ENCODE results near the gene ROR1. TPM values are rescaled to one million over a fixed set of nuclear protein-coding genes. Genes with fewer than 3 reads are reported as not detected.

ROR1 gene
- total RNA-seq, 1 donor from 2014 or later = 30.3 TPM

DNA sequence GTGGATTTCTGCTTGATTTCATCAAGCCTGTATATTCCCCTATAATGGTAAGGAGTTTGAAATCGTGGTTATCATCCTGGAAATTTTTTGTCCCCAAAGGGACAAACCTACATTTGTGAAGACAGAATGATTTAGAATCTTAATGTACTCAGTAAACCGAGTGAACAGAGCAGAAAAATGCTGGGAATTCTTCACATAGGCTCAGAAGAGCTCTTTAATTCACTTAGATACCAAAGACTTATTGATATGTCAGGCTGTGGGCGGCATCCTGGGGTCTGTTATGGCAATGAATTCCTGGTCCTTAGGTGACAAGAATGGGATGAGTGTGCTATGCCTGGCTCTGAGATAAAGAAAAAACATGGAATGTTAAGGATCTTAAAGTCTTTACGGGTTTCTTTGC, 74.9 kb downstream of the ROR1 start:
- Mint-ChIP-seq H3K36me3 (no peaks in the 10 kb centered on the region), H3K4me1 (peaks cover 92% of the 10 kb centered on the region), H3K9me3 (no peaks in the 10 kb centered on the region), H3K4me3 (no peak overlapping the region), H3K27ac (peak overlapping the region; percentile 80), H3K27me3 (ENCODE audit: insufficient read depth, low read depth) (peaks cover 3% of the 10 kb centered on the region)
- peaks cover 33% of the 10 kb centered on the region for H3F3A ChIP-seq (ENCODE audit: low read depth)
- H3K9ac ChIP-seq = no peak overlapping the region
- H3K27ac ChIP-seq = peak overlapping the region; percentile 53
- DNase-seq (ENCODE audit: low spot score) = peak; percentile 42
- no peak overlapping the region for H2AFZ ChIP-seq (replicated peaks)
- H3K4me3 ChIP-seq = no peak overlapping the region
- H3K4me1 ChIP-seq = peaks cover 85% of the 10 kb centered on the region
- H3K27me3 ChIP-seq = no peaks in the 10 kb centered on the region
- peaks cover 35% of the 10 kb centered on the region for H4K20me1 ChIP-seq (ENCODE audit: low read depth)
- H3K9me3 ChIP-seq (ENCODE audit: low read depth) = no peaks in the 10 kb centered on the region
- H3K36me3 ChIP-seq = no peaks in the 10 kb centered on the region
- H3K79me2 ChIP-seq (ENCODE audit: low read depth) = peaks cover 100% of the 10 kb centered on the region
- TF ChIP-seq, protein P1, sequence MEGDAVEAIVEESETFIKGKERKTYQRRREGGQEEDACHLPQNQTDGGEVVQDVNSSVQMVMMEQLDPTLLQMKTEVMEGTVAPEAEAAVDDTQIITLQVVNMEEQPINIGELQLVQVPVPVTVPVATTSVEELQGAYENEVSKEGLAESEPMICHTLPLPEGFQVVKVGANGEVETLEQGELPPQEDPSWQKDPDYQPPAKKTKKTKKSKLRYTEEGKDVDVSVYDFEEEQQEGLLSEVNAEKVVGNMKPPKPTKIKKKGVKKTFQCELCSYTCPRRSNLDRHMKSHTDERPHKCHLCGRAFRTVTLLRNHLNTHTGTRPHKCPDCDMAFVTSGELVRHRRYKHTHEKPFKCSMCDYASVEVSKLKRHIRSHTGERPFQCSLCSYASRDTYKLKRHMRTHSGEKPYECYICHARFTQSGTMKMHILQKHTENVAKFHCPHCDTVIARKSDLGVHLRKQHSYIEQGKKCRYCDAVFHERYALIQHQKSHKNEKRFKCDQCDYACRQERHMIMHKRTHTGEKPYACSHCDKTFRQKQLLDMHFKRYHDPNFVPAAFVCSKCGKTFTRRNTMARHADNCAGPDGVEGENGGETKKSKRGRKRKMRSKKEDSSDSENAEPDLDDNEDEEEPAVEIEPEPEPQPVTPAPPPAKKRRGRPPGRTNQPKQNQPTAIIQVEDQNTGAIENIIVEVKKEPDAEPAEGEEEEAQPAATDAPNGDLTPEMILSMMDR (IDR thresholded peaks at IDR 0.05) = no peak
- TF ChIP-seq EZH2 (IDR thresholded peaks at IDR 0.05) (no peak), EZH2phosphoT487 (IDR thresholded peaks at IDR 0.05) (no peak)
- H3K4me2 ChIP-seq = peak overlapping the region; percentile 43

DNA sequence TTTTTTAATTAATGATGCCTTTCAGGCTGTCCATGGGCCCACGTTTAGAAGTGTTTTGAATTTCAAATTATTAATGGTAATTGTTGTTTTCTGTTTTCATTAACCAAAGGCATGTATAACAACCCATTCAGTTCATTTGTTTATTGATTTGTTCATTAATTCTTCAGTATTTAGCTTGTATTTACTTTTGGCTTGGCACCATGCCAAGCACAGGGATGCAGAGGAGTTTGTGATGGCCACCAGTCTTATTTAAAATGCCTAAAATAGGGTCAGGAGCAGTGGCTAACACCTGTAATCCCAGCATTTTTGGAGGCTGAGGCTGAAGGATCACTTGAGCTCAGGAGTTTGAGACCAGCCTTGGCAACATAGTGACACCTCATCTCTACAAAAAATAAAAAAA, 75.3 kb downstream of the ROR1 start:
- no peaks in the 10 kb centered on the region for H3K9me3 Mint-ChIP-seq
- no peak for DNase-seq (ENCODE audit: low spot score)
- peaks cover 85% of the 10 kb centered on the region for H3K4me1 ChIP-seq
- H3K4me1 Mint-ChIP-seq = peaks cover 89% of the 10 kb centered on the region
- H3K27me3 ChIP-seq = no peaks in the 10 kb centered on the region
- no peak overlapping the region for H3K4me3 Mint-ChIP-seq
- H3K9ac ChIP-seq = no peak overlapping the region
- H3K27ac Mint-ChIP-seq = peak overlapping the region; percentile 80
- no peaks in the 10 kb centered on the region for H3K36me3 Mint-ChIP-seq
- H3K4me3 ChIP-seq = no peak overlapping the region
- peaks cover 31% of the 10 kb centered on the region for H4K20me1 ChIP-seq (ENCODE audit: low read depth)
- TF ChIP-seq EZH2 (IDR thresholded peaks at IDR 0.05) (no peak), EZH2phosphoT487 (IDR thresholded peaks at IDR 0.05) (no peak)
- TF ChIP-seq, protein P1 (IDR thresholded peaks at IDR 0.05) = no peak
- H3K9me3 ChIP-seq (ENCODE audit: low read depth) = no peaks in the 10 kb centered on the region
- H3K79me2 ChIP-seq (ENCODE audit: low read depth) = peaks cover 100% of the 10 kb centered on the region
- H3K36me3 ChIP-seq = no peaks in the 10 kb centered on the region
- H3F3A ChIP-seq (ENCODE audit: low read depth) = peaks cover 29% of the 10 kb centered on the region
- H3K27me3 Mint-ChIP-seq (ENCODE audit: insufficient read depth, low read depth) = peaks cover 3% of the 10 kb centered on the region
- peak overlapping the region; percentile 42 for H3K27ac ChIP-seq
- peak overlapping the region; percentile 43 for H3K4me2 ChIP-seq
- no peak overlapping the region for H2AFZ ChIP-seq (replicated peaks)

DNA sequence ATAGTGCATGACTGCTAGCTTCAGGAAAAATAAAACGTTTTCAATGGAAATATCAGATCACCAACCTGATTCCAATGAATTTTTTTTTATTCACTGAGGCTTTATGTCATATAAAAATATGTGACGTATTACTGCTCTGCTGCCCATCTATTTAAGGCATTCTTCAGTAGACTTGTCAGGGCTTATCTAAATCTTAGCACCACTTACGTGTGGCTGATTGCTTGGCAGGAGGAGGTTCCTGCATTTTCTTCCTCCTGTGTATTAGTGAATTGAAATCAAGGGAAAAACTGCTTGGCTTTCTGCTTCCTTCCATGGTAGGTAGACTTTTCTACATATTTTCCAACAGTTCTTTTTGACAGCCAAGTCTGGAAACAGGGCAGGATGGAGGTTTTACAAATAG, 80.3 kb downstream of the ROR1 start:
- Histone ChIP-seq H3K9me3 (ENCODE audit: low read depth) (no peaks in the 10 kb centered on the region), H3K79me2 (ENCODE audit: low read depth) (peaks cover 100% of the 10 kb centered on the region), H2AFZ (replicated peaks) (no peak overlapping the region), H3K4me3 (no peak overlapping the region), H3K9ac (no peak overlapping the region), H3K4me1 (peaks cover 65% of the 10 kb centered on the region), H4K20me1 (ENCODE audit: low read depth) (peaks cover 47% of the 10 kb centered on the region), H3K27me3 (no peaks in the 10 kb centered on the region), H3K27ac (peak overlapping the region; percentile 3), H3K4me2 (no peak overlapping the region), H3F3A (ENCODE audit: low read depth) (peaks cover 20% of the 10 kb centered on the region), H3K36me3 (no peaks in the 10 kb centered on the region)
- no peak for TF ChIP-seq EZH2 (IDR thresholded peaks at IDR 0.05)
- TF ChIP-seq, protein P1 (IDR thresholded peaks at IDR 0.05) = no peak
- no peak for TF ChIP-seq EZH2phosphoT487 (IDR thresholded peaks at IDR 0.05)
- no peak for DNase-seq (ENCODE audit: low spot score)
- H3K9me3 Mint-ChIP-seq = peaks cover 20% of the 10 kb centered on the region
- peaks cover 8% of the 10 kb centered on the region for H3K27me3 Mint-ChIP-seq (ENCODE audit: insufficient read depth, low read depth)
- peaks cover 16% of the 10 kb centered on the region for H3K36me3 Mint-ChIP-seq
- no peak overlapping the region for H3K27ac Mint-ChIP-seq
- peaks cover 60% of the 10 kb centered on the region for H3K4me1 Mint-ChIP-seq
- no peak overlapping the region for H3K4me3 Mint-ChIP-seq

Data from neural progenitor cell (in vitro differentiated cells).